VCaP (cell line): Measurements from ENCODE around the gene TBC1D26.
"Not testable (repeated sequence)": the region's sequence is repeated elsewhere in the genome, so short reads cannot be mapped to it uniquely, and the experiment has no call there.

Source experiments
- H3K27ac ChIP-seq: fragments of 450-650 bp; 2 replicates; pipeline ENCODE4 v1.5.1; 2017
- CTCF ChIP-seq: fragments of 450-650 bp; conservative IDR thresholded peaks from 2 replicates; pipeline ENCODE4 v1.5.1; 2017; ENCODE audit warnings: mild to moderate bottlenecking, moderate library complexity

TBC1D26 gene

GRCh38 chr17:15731900-15732299 is at the start of gene TBC1D26:
Gene TBC1D26, plus strand, starts transcription at chr17:15732283. Its CDS starts 3,066 bp downstream, at chr17:15735349.
- not testable (repeated sequence) for H3K27ac ChIP-seq

- not testable (repeated sequence) for H3K27ac ChIP-seq
Observed at GRCh38 chr17:15683135-15683534, 48.9 kb upstream of the TBC1D26 start.

- H3K27ac ChIP-seq: not testable (repeated sequence)
Observed at GRCh38 chr17:15683824-15684478, 48.1 kb upstream of the TBC1D26 start, which contains the start of gene TRIM16. Gene TRIM16, minus strand, starts transcription at chr17:15684311. Its CDS starts 32,702 bp downstream, at chr17:15651609.

- H3K27ac ChIP-seq: not testable (repeated sequence)
Observed at GRCh38 chr17:15687494-15687893, 44.6 kb upstream of the TBC1D26 start.

- peak overlapping the region; percentile 20; the same call in 1 of the 2 replicates for H3K27ac ChIP-seq
Observed at GRCh38 chr17:15698967-15699366, 33.1 kb upstream of the TBC1D26 start.

GRCh38 chr17:15699413-15699924 is 32.6 kb upstream of the TBC1D26 start, which contains the start of gene ZNF286A:
Gene ZNF286A, plus strand, starts transcription at chr17:15699752. Its CDS starts 578 bp downstream, at chr17:15700330.
- H3K27ac ChIP-seq: peak within 1 kb of the TSS; percentile 20; the same call in 1 of the 2 replicates

GRCh38 chr17:15699937-15700336 is 32.1 kb upstream of the TBC1D26 start:
- H3K27ac ChIP-seq: not testable (repeated sequence)

GRCh38 chr17:15704239-15704638 is 27.8 kb upstream of the TBC1D26 start:
- not testable (repeated sequence) for H3K27ac ChIP-seq

GRCh38 chr17:15704813-15705212 is 27.3 kb upstream of the TBC1D26 start:
- H3K27ac ChIP-seq: not testable (repeated sequence)

- not testable (repeated sequence) for H3K27ac ChIP-seq
Observed at GRCh38 chr17:15708879-15709278, 23.2 kb upstream of the TBC1D26 start.

GRCh38 chr17:15716601-15717563 is 15.2 kb upstream of the TBC1D26 start:
- not testable (repeated sequence) for H3K27ac ChIP-seq

- H3K27ac ChIP-seq: not testable (repeated sequence)
Observed at GRCh38 chr17:15730535-15730934, 1.5 kb upstream of the TBC1D26 start.

GRCh38 chr17:15733174-15733789 is 1.2 kb downstream of the TBC1D26 start:
- not testable (repeated sequence) for H3K27ac ChIP-seq

- not testable (repeated sequence) for H3K27ac ChIP-seq
Observed at GRCh38 chr17:15736578-15736977, 4.5 kb downstream of the TBC1D26 start.

- no peak overlapping the region for H3K27ac ChIP-seq
- TF ChIP-seq CTCF: no peak
Observed at GRCh38 chr17:15738066-15738465, 6.0 kb downstream of the TBC1D26 start.

GRCh38 chr17:15739259-15739658 is 7.2 kb downstream of the TBC1D26 start:
- H3K27ac ChIP-seq: not testable (repeated sequence)

GRCh38 chr17:15740041-15740440 is 8.0 kb downstream of the TBC1D26 start:
- H3K27ac ChIP-seq: not testable (repeated sequence)
